GM19240 (cell line): ENCODE results near the gene DNMT3A.

Experiments used
- DNase-seq: peaks from one replicate; pipeline ENCODE4 v3.0.0; 2011; ENCODE audit warnings: low spot score; ENCODE audit not compliant: insufficient read length

DNMT3A gene

DNA sequence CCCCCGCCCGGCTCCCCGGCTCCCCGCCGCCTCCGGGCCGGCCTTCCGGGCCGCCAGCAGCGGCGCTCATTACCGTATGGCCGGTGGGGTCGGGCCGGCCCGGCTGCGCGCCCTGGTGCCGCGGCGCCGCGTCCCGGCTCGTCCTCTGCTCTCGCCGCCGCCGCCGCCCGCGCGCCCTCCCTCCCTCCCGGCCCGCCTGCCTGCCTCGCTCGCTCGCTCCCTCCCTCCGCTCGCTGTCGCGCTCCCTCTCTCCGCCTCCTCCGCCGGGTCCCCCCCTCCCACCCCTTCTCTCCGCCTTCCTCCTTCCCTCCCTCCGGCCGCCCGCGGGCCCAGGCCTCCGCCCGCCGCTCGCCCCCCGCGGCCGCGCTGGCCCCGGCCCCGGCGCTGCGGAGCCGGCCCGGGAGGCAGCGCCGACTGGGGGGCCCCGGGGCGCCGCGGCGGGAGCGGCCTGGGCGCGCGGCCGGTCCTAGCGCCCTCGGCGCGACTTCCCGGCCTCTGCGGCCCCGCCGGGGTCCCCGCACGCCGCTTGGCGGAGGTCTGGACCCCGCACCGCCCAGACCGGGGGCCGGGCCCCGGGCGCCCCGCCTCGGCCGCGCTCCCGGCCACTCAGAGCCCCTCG lies at the start of gene DNMT3A:
DNMT3A (minus strand) TSS at position 173 of the 619 bp plus-strand sequence. CDS start 27,941 bp downstream, outside the sequence.
- DNase-seq: peak; percentile 64

DNA sequence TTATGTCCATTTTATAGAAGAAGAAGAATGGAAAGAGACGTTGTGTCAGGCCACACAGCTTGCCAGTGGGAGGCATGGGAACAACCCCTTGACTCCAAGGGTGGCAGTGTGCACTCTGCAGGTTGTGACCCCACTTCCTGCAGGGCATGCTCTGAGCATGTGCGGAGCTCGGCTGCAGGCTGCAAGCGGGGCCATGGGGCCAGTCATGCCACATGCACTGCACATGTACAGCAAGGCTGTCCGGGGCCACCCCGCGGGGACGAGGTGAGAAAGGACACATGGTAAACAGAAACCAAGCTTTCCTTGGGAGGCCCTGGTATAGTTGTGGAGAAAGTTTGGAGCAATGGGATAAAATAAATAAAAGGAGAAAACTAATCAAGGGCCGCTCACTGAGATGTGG lies 47.4 kb upstream of the DNMT3A start:
- DNase-seq: no peak

GRCh38 chr2:25388491-25388890 lies 46.8 kb upstream of the DNMT3A start:
- no peak for DNase-seq

DNA sequence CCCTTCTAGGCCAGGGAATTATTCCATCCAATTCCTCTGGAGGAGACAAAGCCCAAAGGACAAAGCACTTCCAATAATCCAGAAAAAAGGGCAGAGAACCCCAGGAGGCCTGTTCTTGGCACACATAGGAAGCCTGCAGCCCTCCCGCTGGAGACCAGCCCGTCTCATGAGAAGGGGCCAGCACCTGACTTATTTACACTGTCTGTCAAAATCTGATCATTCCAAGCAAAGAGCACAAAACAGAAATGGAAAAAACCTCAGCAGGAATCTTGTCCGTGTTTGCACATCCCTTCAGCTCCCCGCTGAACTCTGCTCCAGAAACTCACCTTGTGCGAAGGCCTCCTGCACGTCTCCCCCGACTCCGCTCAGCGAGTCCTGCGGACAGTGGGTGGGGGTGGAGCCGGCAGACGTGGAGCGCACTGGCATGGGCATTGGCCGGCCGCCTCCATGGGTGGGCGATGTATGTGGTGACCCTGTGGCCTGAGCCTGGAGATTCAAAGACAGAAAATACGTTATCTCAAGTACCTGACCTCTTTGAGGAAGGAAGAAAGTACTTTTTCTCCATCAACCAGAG lies 46.2 kb upstream of the DNMT3A start:
- no peak for DNase-seq

DNA sequence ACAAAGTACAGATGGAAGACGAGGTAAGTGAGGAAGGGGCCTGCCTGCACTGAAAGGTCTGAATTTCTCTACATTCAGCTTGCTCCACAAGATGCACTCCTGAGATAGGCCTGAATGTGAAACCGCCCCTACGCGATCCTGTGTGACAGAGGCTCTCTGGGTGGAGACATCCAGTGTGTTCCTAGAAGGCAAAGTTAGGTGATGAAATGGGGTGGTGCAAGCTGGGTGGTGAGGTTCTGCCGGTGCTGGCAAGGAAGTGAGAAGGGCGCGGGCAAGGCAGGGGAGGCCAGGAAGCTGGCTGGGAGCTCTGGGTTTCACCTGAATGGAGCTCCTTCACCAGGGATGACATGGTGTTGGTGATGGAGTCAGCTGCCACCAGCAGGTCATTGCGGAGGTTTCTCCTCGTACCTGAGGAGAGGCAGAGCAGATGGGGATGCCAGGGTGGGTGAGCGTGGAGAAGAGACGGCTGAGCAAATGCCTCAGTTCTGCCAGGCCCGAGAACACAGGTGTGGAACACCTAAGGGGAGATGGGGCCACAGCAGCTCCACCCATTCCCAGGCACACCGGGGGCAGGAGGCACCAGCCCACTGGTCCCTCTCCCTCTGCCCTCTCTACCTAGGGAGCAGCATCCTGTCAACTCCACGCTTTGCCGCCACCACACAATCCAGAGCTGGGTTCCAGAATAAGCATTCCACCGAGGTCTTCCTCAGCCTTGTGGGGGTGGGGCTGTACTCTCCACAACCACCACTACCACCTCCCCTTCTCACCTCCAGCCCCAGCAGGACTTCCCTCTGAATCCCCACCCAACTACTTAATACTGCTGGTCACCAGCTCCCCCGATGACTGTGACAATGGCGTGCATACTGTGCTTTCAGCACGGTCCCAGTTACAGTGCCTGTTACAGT lies 45.5 kb upstream of the DNMT3A start:
- no peak for DNase-seq

GRCh38 chr2:25385910-25386309 lies 44.2 kb upstream of the DNMT3A start:
- DNase-seq: no peak

DNA sequence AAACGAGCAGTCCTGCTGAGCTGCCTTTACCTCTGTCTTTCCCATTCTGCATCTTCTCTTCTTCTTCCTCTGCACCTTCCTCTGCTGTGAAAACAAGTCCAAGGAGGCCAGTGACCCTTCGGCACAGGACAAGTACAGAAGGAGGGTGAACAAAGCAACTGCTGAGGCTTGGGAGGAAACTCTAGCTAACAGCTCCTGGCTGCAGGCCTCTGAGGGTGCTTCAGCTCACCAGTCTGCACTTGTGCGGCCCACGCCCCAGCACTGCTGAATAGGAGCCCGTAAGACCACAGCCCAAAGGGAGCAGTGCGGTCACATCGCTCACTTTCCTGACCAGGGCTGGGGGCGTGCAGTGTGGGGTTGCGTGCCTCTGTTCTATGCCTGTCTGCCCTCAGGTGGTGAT lies 42.1 kb upstream of the DNMT3A start:
- DNase-seq: no peak

DNA sequence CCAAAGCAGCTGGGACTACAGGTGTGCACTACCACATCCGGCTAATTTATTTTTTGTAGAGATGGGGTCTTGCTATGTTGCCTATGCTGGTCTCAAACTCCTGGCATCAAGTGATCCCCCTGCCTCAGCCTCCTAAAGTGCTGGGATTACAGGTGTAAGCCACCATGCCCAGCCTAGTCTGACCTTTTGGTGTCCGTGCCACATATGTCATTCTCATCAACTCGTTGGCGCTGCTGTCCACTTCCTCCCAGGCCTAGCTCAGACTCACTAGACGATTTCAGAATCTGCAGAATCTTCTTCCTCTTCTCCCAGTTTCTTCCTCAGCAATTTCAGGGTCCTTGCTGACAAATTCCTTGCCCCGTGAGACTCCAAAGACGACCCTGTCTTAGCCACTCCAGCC lies 39.8 kb upstream of the DNMT3A start:
- DNase-seq: no peak

- no peak for DNase-seq
Observed at GRCh38 chr2:25380586-25381375, 39.1 kb upstream of the DNMT3A start.

GRCh38 chr2:25380023-25380422 lies 38.3 kb upstream of the DNMT3A start:
- DNase-seq: no peak

GRCh38 chr2:25379535-25379934 lies 37.8 kb upstream of the DNMT3A start:
- DNase-seq: no peak

- no peak for DNase-seq
Observed at GRCh38 chr2:25378731-25379490, 37.2 kb upstream of the DNMT3A start.

DNA sequence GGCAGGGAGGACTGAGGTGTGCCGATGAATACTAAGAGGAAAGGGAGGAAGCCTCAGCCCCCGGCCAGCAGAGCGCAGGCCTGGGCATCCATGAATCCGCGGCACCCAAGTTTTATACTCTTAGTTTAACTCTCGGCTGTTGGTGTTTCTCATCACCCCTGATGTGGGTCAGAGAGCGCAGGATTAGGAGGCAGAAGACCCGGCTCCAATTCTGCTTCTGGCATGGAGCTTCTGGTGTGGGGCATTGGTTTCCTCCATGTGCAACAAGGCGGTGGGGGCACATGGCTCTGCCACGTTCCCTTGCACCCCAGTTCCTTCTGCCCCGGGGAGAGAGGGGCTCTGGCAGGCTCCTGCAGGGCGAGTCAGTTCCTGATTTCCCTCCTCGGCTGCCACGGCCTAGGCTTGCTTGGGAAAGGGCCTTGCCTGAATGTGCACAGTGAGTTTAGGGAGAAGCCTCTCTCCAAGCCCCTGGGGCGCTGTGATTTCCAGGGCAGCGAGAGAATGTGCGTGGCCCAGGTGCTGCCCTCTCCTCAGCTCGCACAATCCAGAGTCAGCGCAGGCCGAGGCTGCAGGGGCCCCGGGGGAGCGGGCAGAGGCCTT lies 36.2 kb upstream of the DNMT3A start:
- DNase-seq: no peak

DNA sequence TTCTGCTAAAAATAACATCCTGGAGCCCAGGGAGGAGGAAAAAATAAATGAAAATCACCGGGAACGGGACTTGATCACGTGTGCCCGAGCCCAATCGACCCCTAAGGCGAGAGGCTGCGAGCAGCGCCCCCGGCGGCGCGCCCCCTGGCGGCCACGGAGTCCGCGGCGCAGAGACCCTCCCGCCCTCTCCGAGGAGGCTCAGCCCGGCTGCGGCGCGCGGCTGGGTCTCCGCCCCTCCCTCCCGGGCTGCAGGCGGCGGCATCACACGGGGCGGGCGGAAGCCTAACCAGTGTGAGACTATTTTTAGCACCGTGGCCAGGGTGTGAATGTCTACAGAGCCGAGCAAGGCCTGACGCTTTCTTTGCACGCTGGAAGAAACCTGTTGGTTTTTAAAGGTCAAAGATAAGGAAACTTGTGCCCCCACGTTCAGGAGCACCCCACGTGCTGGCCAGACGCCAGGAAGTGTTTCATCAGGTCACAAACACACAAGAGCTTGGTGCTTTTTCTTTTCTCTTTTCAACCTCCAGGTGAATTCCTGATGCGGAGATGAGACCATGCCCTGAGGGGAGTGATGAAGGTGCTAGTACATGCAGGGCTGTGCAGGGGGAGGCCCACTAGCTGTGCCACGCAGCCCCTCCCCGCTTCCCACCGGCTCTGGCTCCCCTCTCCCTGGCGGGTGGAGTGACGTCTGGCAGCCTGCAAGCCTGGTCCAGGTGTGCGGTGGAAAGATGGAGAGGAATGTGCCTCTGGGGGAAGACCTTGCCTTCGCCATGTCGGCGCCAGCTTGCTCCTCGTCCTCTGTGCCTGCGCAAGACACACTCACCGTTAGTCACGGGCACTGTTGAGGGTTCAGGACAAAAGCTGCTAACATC lies 35.3 kb upstream of the DNMT3A start:
- peak; percentile 89 for DNase-seq

DNA sequence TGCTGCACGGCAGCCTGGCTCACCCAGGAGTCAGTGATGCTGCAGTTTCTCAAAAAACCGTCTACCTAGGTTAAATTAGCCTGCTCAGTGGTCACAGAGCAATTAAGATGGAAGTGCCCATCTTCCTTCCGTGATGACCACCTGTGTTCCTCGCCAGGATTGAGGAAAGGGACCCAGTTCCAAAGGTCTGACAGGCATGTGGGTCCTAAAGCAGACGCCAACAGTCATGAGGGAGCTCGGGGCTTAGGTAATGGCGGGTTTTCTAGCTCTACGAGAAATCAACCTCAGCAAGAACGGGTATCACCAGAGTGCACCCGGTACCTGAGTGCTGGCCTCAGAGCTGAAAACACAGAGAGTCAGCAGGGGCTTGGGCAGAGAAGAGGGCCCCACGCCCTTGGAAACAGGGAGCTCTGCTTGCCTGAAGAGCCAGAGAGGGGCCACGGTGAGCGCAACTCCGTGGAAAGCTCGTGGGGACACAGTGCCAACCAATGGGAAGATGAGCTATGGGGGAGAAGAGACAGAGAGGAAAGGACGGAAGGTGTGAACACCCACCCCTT lies 34.3 kb upstream of the DNMT3A start:
- DNase-seq: no peak

- DNase-seq: no peak
Observed at GRCh38 chr2:25375371-25375988, 33.8 kb upstream of the DNMT3A start.

DNA sequence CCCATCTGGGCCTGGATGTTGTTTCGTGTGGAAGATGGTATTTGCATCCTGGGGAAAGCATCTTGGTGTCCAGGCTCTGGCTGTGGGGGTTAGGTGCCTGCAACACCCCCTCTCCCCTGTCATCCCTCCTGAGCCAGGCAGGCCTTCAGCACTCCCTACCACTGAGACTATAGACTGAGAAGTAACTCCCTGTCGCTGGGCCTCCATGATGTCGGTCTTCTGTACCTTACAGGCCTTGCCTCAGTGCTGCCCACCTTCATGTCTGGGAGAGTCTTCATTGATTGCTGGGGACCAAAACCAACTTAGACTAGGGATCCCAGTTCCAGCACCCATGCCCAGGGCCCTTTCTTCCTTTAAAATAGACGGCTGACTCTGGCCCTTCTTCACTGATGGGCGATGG lies 33.1 kb upstream of the DNMT3A start:
- DNase-seq: no peak

DNA sequence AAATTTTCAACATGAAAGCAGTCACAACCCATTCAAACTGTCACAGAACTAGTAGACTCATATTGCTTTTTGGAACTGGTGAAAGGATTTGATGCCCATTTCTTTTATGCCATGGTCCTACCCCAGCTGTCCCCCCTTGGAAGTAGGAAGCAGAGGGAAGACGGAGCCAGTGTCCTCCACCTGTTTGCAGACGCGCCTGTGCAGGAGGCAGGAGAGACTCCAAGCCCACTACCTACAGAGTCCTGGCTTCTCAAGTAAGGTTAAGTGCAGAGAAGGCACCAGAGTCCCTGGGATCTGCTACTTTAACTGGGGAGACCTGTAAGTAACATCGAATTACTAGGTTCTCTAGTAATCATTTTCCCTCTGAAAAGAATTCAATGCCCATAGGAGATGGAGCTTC lies 32.7 kb upstream of the DNMT3A start:
- no peak for DNase-seq
